Activated T-cell treated with anti-CD3 and anti-CD28 coated beads, Interleukin-2, amount 50 U/mL, for 48 hours (primary cell): ENCODE measurements around the gene WWC2.

Source experiments
- DNase-seq, 2 experiments: peaks; one replicate each; pipeline ENCODE4 v3.0.0-alpha.2; 2020

Gene WWC2

DNA sequence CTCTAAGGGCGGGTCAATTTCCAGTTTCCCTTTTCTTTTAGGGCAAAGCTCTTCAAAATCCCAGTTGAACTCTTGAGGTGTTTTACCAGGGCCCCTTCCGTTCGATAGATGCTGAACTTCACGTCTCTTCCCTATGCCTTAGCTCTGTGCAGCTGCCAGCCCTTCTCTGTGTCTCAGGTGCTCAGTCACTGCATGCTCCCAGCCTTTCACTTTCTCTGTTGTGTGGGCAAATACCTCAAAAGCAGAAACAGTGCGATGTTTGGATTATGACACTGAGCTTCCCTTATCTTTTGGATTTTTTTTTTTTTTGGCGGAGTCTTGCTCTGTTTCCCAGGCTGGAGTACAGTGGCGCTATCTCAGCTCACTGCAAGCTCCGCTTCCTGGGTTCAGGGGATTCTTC, 112.5 kb downstream of the WWC2 start:
- DNase-seq, result no peak

DNA sequence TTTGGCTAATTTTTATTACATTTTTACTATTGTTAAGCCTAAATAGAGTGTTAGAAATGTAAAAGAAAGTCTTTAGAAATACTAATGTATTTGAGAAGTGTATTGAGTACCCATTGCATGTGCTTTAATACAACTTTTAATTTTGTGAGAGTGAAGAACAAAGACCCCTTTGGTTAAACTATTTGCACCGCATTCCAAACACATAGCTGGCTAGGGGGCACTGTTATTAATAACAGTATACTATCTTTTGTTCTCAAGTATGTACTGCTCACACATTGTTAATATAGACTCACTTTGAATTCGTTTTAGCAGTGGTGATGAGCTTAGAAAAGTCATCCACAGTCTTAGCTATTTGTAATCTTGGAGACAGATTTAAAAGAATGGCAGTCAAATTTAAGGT, 114.9 kb downstream of the WWC2 start:
- no peak for DNase-seq

DNA sequence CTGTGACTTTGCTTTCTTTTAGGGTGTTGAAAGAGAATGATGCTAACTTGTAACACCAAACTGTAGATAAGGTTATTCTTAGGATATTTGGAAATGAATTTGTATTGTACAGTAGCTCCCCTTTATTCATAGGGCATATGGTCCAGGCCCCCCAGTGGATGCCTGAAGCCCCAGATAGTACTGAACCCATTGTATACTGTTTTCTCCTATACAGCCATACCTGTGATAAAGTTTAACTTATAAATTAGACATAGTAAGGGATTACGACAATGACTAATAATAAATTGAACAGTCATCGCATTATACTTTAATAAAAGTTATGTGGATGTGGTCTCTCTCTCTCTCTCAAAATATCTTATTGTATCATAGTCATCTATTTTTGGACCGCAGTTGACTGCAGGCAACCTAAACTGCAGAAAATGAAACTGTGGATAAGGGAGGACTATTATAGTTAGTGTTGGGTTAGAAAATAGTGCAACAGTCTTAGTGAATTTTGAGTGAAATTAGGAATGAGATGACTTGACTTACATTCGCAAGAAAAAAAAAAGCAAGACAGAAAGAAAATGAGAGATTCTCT, 115.9 kb downstream of the WWC2 start:
- DNase-seq, result no peak

DNA sequence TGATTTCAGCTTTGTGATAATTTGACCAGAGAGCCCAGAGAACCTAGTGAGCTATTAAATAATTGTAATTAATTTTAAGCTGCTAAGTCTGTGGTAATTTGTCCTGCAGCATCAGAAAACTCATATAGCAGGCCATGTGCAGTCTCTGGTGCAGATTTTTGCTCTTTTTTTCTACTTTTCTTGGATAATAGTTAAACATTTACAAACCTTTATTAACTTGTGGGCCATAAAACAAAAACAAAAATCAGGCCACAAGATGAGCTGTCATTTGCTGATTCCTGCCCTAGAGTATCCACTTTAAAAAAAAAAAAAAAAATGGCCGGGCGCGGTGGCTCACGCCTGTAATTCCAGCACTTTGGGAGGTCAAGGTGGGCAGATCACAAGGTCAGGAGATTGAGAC, 121.2 kb downstream of the WWC2 start:
- no peak for DNase-seq

DNA sequence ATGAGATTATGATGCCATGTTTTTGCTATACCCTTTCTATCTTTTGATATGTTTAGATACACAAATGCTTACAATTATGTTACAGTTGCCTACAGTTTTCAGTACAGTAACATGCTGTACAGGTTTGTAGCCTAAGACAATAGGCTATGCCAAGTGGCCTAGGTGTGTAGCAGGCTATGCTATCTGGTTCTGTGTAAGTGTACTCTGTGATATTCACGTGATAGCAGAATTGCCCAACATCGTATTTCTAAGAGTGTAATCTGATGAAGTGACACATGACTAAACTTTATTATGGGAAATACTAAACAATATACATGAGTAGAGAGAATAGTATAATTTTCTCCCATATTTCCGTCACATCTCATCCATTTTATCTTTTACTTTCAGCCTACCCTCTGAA, 124.0 kb downstream of the WWC2 start:
- DNase-seq, result no peak

DNA sequence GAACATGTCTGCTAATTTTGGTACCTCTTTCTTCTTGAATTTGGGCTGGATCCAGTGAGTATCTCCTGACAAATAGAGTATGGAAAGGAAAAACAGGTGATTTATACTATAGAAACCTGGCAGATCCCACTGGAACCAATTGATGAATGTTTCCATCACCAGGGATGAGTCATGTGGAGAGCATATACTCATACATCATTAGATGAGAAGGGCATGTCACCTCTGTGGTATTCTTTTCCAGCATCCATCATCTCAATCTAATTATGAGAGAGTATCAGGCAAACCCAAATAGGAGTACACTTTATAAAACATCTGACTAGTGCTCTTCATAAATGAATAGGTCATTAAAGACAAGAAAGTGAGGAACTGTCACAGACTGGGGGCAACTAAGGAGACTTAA, 130.3 kb downstream of the WWC2 start:
- DNase-seq, result no peak

DNA sequence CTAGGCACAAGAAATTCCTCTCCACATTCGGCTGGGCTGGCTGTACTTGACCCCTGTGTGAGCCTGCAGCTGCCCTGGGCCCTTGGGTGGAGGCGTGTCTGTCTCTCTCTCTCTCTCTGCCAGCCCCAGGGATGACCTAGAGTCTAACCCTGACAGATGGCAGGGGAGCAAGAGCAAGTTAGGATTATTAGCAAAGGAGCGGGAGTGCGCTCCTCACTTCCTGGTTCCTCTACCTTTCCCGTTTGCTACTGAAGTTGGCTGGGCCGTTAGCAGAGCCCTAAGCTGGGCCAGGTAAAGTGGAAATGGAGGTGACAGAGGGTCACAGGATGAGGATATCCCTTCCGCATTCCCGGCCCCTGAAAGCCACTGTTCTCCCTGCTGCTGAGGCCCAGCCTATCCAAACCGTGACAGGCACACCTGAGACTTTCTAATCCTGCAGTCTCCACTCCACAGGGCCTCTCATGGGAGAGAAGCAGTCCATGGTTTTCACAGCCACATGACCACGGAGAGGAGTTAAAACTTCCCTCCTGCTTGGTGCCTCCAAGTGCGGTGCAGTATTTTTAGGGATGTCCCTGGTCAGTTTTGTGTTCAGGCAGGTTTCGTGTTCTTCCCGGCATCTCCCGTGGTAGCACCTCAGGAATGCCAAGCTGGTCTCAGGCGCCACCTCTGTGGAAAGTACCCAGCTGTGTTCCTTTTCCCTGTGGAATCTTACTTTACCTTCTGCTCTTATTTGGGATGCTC, 141.7 kb downstream of the WWC2 start:
- DNase-seq, result no peak

DNA sequence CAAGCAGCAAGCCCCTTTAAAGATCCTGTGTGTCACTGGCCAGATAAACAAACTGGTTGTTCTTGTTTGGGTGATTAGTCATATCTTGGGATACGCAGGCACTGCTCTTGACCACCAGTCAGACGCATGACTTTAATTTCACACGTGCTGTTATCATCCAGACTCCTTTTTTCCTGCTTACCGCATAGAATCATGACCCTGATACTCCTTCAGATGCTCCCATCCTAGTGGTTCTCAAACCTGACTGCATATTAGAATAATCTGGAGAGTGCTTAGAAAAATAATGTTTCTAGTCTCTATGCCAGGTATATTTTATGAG, 142.2 kb downstream of the WWC2 start:
- no peak for DNase-seq

DNA sequence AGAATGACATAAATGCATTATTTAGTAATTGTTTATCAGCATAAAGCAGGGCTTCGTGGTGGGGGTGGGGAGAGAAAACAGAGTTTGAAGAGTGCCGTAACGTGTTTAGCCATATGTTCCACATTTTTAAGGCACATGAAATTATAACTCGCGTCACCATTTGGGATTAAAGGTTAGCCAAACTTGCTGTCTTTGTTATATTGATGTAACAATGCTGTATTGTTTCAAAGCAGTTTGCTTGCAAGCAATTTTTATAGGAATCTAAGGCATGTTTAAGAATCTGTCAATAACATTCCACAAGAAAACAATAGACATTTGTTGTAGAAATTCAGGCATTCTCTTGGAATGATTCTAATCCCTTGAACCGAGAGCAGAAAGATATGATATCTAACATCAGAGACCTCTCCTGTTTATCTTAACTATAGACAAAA, 142.7 kb downstream of the WWC2 start:
- DNase-seq, result no peak

DNA sequence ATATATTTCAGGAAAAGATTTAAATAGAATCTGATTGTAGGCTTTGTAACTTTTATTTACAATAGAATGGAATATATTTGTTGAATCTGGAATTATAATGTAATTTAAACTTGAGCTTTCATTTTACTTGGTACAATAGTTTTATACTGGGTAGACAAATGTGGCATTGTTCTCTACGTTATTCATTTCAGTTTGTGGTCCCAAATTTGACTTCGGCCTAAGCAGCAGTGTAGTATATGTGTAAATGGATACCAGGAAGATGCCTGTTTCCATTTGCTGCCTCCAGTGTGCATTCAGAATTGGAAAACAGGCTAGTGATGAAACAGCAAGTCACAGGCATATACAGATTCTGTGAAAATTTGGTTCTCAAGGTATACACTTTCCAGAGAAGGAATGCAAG, 143.2 kb downstream of the WWC2 start:
- DNase-seq, result no peak

DNA sequence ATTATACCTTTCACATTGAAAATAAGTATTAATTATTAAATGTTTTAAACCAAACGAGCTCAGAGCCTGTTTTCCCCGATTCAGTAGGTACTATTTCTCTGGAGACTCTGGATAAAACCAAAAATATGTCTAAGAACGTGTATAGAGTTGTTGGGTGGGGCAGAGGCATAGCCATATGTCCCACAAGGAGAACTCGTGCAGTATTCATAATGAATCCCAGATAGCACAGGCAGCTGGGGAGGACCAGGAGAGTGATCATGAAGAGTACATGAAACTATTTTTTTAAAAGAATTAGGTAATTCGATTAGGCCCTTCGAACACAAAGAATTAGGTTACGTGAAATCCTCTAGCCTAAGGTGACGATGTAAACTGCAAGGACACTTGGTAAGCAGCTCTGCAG, 145.0 kb downstream of the WWC2 start:
- no peak for DNase-seq

DNA sequence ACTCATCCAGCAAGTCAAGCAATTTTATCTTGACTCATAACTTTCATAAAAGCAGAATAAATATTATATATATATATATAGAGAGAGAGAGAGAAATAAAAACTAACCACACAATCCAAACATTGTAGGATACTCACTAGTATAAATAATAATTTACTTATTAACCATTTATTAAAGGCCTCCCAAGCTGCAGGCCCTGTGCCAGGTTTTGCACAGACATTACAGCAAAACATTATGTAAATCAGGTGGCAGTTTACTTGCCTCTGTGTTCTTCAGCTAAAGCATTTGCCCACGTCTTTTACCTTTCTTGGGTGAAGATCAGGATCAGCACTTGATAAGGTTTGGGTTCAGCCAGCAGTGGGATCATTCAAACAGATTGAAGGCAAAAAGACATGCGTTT, 145.4 kb downstream of the WWC2 start:
- DNase-seq, result no peak

DNA sequence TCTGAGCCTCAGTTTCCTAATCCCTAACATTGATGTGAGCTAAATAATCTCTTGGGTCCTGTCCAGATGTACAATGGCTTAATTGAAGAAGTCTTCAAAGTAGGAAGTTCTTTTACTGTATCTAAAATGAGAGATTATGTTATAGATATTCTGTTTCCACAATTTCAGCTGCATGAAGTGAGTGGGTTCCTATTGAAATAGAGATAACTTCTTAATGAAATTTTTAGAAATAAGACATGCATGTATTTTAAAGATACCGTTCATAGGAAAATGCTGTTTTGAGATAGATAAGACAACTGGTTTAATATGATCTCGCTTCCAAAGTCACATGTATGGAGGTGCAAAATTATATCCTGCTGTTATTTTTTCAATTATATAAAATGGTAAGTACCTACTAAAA, 149.1 kb downstream of the WWC2 start:
- no peak for DNase-seq

DNA sequence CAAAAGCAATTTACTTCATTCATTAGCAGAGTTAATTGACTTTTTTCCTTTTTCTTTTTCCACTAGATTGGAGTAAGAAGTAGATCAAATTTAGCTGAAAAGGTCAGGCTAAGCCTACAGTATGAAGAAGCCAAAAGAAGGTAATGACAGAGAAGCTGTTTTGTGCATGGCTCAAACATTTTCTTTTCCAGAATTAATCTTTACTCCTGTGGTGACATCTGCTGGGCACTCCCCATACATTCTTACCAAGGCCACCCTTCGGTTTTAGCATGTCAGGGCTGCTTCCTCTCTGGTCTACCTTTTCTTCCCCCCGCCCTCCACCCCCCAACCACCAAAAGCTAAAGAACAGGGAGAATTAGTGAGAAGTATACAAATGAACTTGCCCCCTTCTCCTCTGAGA, 150.8 kb downstream of the WWC2 start:
- DNase-seq, result no peak

DNA sequence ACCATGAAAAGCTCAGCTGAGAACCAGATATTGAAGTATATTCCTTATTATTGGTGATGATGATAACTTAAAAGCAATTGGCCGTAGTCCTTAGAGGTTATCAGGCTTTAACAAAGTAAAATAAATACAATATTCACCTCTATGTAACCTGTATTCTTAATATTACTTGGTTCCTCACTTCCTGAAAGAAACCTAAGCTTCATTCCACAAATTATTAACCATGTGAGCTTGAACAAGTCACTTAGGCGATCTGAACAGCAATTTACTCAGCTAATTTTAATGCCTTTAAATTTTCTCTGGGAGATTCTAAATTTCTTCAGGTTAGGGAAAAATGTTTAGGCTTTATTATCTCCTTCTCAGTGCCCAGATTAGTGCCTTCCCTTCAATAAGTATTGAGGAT, 151.8 kb downstream of the WWC2 start:
- no peak for DNase-seq

DNA sequence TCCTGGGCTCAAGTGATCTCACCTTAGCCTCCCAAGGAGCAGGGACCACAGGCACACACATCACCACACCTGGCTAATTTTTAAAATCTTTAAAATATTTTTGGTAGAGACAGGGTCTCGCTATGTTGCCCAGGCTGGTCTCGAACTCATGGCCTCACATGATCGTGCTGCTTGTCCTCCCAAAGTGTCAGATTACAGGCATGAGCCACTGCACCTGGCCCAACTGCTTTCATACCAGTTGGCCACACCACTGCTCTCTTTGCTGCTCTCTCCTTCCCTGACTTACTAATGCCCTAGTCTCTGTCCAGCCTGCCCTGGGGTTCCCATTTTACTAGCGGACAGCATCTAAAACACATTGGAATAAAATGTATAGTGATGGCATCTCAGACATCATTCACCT, 153.9 kb downstream of the WWC2 start:
- DNase-seq, result no peak

DNA sequence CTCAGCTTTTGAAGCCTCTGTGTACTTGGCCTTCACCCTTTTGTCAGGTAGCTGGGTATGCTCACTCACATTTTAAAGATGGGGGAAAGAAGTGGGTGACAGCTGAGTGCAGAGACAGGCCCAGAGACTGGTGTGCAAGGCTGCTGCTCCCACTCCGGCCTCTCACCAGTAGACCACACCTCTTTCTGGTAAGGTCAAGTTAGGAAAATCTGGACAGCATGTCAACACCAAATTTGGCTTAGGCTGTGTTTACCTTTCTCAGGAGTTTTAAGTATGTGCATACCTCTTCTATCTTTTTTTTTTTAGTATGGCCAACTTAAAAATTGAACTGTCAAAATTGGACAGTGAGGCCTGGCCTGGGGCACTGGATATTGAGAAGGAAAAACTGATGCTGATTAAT, 154.4 kb downstream of the WWC2 start:
- DNase-seq, result no peak

DNA sequence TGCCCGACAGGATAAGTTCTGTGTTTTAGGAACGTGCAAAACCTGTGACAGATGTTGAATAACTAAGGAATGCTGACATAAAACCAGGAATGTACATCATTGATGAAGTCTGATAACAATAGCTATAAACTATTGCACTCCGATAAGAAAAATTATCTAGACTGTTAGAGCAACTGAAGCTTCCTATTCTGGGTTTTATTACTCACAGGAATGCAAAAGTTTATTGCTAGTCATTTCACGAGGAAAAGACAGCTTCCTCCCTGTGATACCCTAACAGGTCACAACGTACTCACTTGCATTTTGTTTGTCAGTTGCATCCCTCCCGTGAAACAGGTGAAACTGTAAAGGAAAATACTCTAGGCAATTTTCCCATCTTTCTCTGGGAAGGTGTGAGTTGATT, 155.1 kb downstream of the WWC2 start:
- DNase-seq, result no peak

DNA sequence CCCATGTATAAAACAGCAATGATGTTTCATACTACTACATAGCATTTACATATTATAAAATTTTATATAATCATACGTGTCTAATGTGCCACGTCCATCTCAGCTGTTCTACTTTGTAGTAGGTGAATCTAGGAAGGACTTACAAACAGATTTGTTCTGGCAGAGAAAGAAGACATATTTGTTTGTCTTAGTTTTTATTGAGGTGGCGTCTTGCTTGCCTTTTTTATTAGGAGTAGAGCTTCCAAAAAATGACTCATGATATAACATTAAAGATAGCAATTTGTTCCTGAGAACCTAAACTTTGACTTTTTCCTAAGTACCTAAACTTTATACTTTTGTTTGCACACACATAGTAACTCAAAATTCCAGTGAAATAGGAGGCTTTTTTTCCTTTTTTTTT, 156.4 kb downstream of the WWC2 start:
- DNase-seq, result no peak

DNA sequence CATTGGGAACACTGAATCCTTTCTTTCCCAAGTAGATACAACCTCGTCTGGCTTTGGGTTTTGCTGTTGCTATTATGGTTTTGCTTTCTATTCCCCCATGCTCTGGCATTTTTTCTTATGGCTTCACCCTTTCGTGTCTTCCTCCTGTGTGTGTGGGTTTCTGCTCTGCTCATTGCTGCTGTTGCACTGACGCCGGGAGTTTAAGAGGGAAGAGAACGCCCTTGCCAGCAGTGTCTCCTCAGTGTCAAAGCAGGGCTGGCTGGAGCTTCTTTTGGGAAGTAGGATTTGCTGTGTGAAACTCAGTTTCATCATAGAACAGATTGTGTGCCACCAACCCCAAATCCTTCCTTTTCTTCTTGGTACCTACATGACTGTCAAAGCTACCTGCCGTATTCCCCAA, 157.3 kb downstream of the WWC2 start:
- no peak for DNase-seq

DNA sequence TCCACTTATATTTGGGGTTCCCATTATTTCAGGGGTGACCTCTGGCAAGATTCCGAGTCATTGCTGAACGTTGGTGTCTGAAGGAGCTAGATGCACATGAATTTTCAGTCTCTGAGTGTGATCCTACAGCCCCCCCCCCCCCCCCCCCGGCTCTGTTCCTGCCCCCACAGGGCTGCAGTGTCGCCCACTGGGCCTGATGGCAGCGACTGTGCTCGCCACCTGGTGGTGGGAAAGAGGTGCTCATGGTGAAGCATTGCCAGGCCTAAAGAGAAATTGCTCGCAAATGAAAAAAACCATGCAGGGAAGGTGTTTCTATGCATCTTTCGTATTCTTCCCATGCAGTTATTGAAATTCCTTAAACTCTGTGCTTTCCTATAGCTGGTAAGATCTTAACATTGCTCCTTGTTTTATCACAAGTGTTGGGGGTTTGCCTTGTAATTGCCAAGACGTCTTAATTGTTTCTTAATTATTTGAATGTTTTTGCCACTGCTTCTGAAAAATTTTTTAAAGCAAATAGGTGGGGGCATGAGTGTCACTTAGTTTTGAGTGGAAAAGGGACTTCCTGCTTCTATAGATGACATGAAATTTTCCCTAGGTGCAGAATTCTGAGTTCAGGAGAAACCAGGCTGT, 157.8 kb downstream of the WWC2 start:
- peak; percentile 57 to 61 for DNase-seq

DNA sequence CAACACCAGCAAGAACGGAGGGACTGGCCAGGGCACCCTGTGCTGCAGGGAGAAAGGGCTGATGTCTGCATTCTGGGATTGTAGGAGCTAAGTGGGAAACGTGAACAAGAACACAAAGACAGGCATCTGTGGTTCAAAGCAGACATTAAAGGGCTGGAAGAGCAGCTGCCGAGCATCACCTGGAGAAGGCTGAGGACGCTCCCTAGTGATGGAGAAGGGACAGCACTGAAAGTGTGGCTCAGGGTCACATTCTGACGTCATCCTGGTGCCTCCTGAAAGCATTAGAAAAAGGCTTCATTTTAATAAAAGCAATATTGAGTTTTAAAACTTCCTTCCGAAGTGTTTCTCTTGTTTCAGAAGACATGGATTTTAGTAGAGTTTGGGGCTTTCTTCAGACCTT, 158.8 kb downstream of the WWC2 start:
- no peak for DNase-seq

DNA sequence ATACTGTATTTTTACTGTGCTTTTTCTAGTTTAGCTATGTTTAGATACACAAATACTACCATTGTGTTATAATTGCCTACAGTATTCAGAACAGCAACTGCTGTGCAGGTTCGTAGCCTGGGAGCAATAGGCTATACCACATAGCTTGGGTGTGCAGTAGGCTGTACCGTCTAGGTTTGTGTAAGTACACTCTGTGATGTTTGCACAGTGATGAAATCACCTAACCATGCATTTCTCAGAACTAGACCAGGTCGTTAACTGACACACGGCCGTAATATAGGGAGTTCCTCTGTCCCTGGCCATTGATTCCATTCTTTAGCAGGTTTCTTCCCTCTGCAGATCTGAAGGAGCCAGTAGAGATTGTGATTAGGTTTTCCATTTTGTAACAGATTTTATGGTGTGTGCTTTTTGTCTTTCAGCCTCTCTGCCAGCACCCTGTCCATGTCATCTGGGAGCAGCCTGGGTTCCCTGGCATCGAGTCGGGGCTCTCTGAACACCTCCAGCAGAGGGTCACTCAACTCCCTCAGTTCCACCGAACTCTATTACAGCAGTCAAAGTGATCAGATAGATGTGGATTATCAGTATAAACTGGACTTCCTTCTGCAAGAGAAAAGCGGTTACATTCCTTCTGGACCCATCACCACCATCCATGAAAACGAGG, 161.6 kb downstream of the WWC2 start:
- no peak for DNase-seq
